Measurements from ENCODE around the gene DUSP22. TPM values are rescaled to one million over a fixed set of nuclear protein-coding genes. Genes with fewer than 3 reads are reported as not detected.

Gene DUSP22
- polyA plus RNA-seq, 3 donors, result 107 to 120 (median 117) TPM

GRCh38 chr6:390914-391558 lies 98.7 kb downstream of the DUSP22 start:
- intact Hi-C loops (cut with micrococcal nuclease), result loop anchor here in 1 of 2 donors (5.0 kb wide), 1 partner anchor 204 kb away; no protein-coding TSS in a partner anchor
- Histone ChIP-seq H3K27ac (ENCODE audit: low read depth in 1 of 2, low read length in 2 of 2) (no peak overlapping the region), H3K4me3 (replicated peaks in 1 of 3; ENCODE audit: low read depth in 2 of 3, low read length in 3 of 3) (peak overlapping the region; percentile 41 to 84 (median 57)), H4K20me1 (ENCODE audit: insufficient read depth, low read length) (peaks cover 40% of the 10 kb centered on the region), H3K9me3 (replicated peaks in 1 of 2; ENCODE audit: control insufficient read depth in 1 of 2, insufficient read depth in 1 of 2, low read length in 2 of 2) (peaks cover 0 to 11% of the 10 kb centered on the region in 2 donors), H2AFZ (ENCODE audit: insufficient read depth, low read depth, low read length, poor library complexity, severe bottlenecking) (peak overlapping the region; percentile 84), H3K4me2 (replicated peaks; ENCODE audit: extremely low read depth, low read length, poor library complexity, severe bottlenecking) (peak overlapping the region; percentile 92), H3K9ac (ENCODE audit: insufficient read depth, low read length, poor library complexity, severe bottlenecking) (peak overlapping the region; percentile 69), H3K79me2 (ENCODE audit: insufficient read depth, low read length) (no peaks in the 10 kb centered on the region), H3K36me3 (replicated peaks in 1 of 2; ENCODE audit: control insufficient read depth in 1 of 2, insufficient read depth in 2 of 2, low read length in 2 of 2) (peaks cover 4 to 17% of the 10 kb centered on the region in 2 donors), H3K4me1 (ENCODE audit: control insufficient read depth in 1 of 2, insufficient read depth in 2 of 2, low read length in 2 of 2) (peaks cover 42 to 55% of the 10 kb centered on the region in 2 donors), H3K27me3 (ENCODE audit: control insufficient read depth in 2 of 2, insufficient read depth in 2 of 2, low read length in 2 of 2) (peaks cover 44 to 68% of the 10 kb centered on the region in 2 donors)
- WGBS (ENCODE audit: insufficient coverage), result under 1% methylated on average over 40 of the region's 44 CpGs
- peaks cover 65 to 81% (median 71%) of the 10 kb centered on the region in 3 donors for H3K27me3 Mint-ChIP-seq (ENCODE audit: low read depth in 3 of 3)
- peak overlapping the region in 5 of 7 donors; percentile 43 to 74 (median 59) for H3K27ac Mint-ChIP-seq
- peak overlapping the region; percentile 88 to 97 for H3K4me3 Mint-ChIP-seq
- peaks cover 21 to 22% of the 10 kb centered on the region in 2 donors for H3K36me3 Mint-ChIP-seq
- no peak for TF ChIP-seq CTCF (IDR thresholded peaks at IDR 0.05)
- peaks cover 49% of the 10 kb centered on the region for H3K4me1 Mint-ChIP-seq
- DNase-seq, result peak in 2 of 3 donors; percentile 31 to 39
- peaks cover 0 to 28% (median 14%) of the 10 kb centered on the region in 7 donors for H3K9me3 Mint-ChIP-seq

GRCh38 chr6:391559-392440 lies 99.5 kb downstream of the DUSP22 start, which contains the start of gene IRF4:
Gene IRF4, plus strand, starts transcription at chr6:391752. Its CDS starts 1,401 bp downstream, at chr6:393153.
- Mint-ChIP-seq H3K36me3 (peaks cover 24 to 25% of the 10 kb centered on the region in 2 donors), H3K4me1 (peaks cover 49% of the 10 kb centered on the region), H3K9me3 (peaks cover 0 to 30% (median 14%) of the 10 kb centered on the region in 7 donors), H3K4me3 (peak within 1 kb of the TSS; percentile 98 to 99), H3K27me3 (ENCODE audit: low read depth in 3 of 3) (peaks cover 66 to 82% (median 71%) of the 10 kb centered on the region in 3 donors), H3K27ac (peak within 1 kb of the TSS in 6 of 7 donors; percentile 54 to 91 (median 72))
- Histone ChIP-seq H3K27me3 (ENCODE audit: control insufficient read depth in 2 of 2, insufficient read depth in 2 of 2, low read length in 2 of 2) (peaks cover 47 to 73% of the 10 kb centered on the region in 2 donors), H3K4me3 (replicated peaks in 1 of 3; ENCODE audit: low read depth in 2 of 3, low read length in 3 of 3) (peak within 1 kb of the TSS; percentile 55 to 84 (median 57)), H2AFZ (ENCODE audit: insufficient read depth, low read depth, low read length, poor library complexity, severe bottlenecking) (peak within 1 kb of the TSS; percentile 84), H3K9me3 (replicated peaks in 1 of 2; ENCODE audit: control insufficient read depth in 1 of 2, insufficient read depth in 1 of 2, low read length in 2 of 2) (peaks cover 0 to 11% of the 10 kb centered on the region in 2 donors), H3K9ac (ENCODE audit: insufficient read depth, low read length, poor library complexity, severe bottlenecking) (peak within 1 kb of the TSS; percentile 69), H4K20me1 (ENCODE audit: insufficient read depth, low read length) (peaks cover 45% of the 10 kb centered on the region), H3K4me1 (ENCODE audit: control insufficient read depth in 1 of 2, insufficient read depth in 2 of 2, low read length in 2 of 2) (peaks cover 42 to 55% of the 10 kb centered on the region in 2 donors), H3K27ac (ENCODE audit: low read depth in 1 of 2, low read length in 2 of 2) (peak within 1 kb of the TSS in 1 of 2 donors; percentile 68), H3K36me3 (replicated peaks in 1 of 2; ENCODE audit: control insufficient read depth in 1 of 2, insufficient read depth in 2 of 2, low read length in 2 of 2) (peaks cover 7 to 20% of the 10 kb centered on the region in 2 donors), H3K4me2 (replicated peaks; ENCODE audit: extremely low read depth, low read length, poor library complexity, severe bottlenecking) (peak within 1 kb of the TSS; percentile 92), H3K79me2 (ENCODE audit: insufficient read depth, low read length) (no peaks in the 10 kb centered on the region)
- WGBS (ENCODE audit: insufficient coverage), result 1% methylated on average over 77 of the region's 82 CpGs
- DNase-seq, result peak; percentile 35 to 56 (median 47)
- TF ChIP-seq CTCF (IDR thresholded peaks at IDR 0.05), result no peak
- intact Hi-C loops (cut with micrococcal nuclease), result loop anchor here in 1 of 2 donors (5.0 kb wide), 1 partner anchor 204 kb away; no protein-coding TSS in a partner anchor

Data from CD14-positive monocyte (primary cell).